Upper lobe of left lung (tissue), 6 donors: ENCODE measurements around the gene ADAMTS16. TPM values are rescaled to one million over a fixed set of nuclear protein-coding genes. Genes with fewer than 3 reads are reported as not detected.

ENCODE experiments used
- ATAC-seq, 2 donors: fragments of 200-7000 bp; cut with Tn5 transposase; one replicate each; pipeline ENCODE4 v1.9.1; 2022; ENCODE audit warnings: mild to moderate bottlenecking in 2 of 2, moderate library complexity in 2 of 2; ENCODE audit not compliant: low FRiP score in 2 of 2
- DNase-seq, 2 donors: peaks; one replicate each; pipeline ENCODE4 v3.0.0-alpha.2; 2019 to 2020
- H3K27ac ChIP-seq, 4 donors: fragments of 200-600 bp; sonication (generic); one replicate each; pipeline ENCODE4 v1.5.1; 2016 to 2019
- H3K27me3 ChIP-seq, 4 donors: fragments of 200-600 bp; sonication (generic); one replicate each; pipeline ENCODE4 v1.5.1; 2017 to 2019
- H3K36me3 ChIP-seq, 4 donors: fragments of 200-600 bp; sonication (generic); one replicate each; pipeline ENCODE4 v1.5.1; 2016 to 2019
- H3K4me1 ChIP-seq, 4 donors: fragments of 200-600 bp; sonication (generic); one replicate each; pipeline ENCODE4 v1.5.1; 2018 to 2019
- H3K4me3 ChIP-seq, 4 donors: fragments of 200-600 bp; sonication (generic); one replicate each; pipeline ENCODE4 v1.5.1; 2017 to 2019; ENCODE audit warnings: mild to moderate bottlenecking in 2 of 4, moderate library complexity in 1 of 4
- H3K9me3 ChIP-seq, 4 donors: fragments of 200-600 bp; sonication (generic); one replicate each; pipeline ENCODE4 v1.5.1; 2018 to 2019
- EP300 ChIP-seq, 4 donors: sonication (generic); formaldehyde crosslinking; IDR thresholded peaks; one replicate each; pipeline ENCODE4 v1.5.1; 2017; ENCODE audit warnings: antibody characterized with exemption in 4 of 4, control low read depth in 2 of 4
- POLR2A ChIP-seq, 4 donors: fragments of 450-650 bp; IDR thresholded peaks; one replicate each; pipeline ENCODE4 v1.5.1; 2016 to 2017; ENCODE audit warnings: antibody characterized with exemption in 4 of 4, mild to moderate bottlenecking in 2 of 4
- POLR2AphosphoS5 ChIP-seq, 2 donors: sonication (generic); formaldehyde crosslinking; IDR thresholded peaks; one replicate each; pipeline ENCODE4 v1.5.1; 2017; ENCODE audit warnings: antibody characterized with exemption in 2 of 2
- WGBS, 2 donors: methylation state at CpG; one replicate each; pipeline ENCODE4 v1.1.5; 2017 to 2018; 5-methylcytosine and 5-hydroxymethylcytosine counted together
- total RNA-seq, 6 donors: library from RNA; depleted of rRNA in 4 of 6; stranded (reverse); fragments of >200 nt in 4 of 6; gene quantifications; one replicate each; pipeline versions ENCODE4 v1.1.0 to v1.2.1, GENCODE V29; 2016 to 2021
- TF ChIP-seq, protein P1 (sequence below), 6 experiments: fragments of 450-650 bp in 4 of 6; fragments of 200-600 bp in 2 of 6; sonication (generic) in 2 of 6; IDR thresholded peaks; one replicate each; pipeline ENCODE4 v1.5.1; 2016 to 2019; ENCODE audit warnings: antibody characterized with exemption in 6 of 6
- donor health status: DM: no; HTN: no; CAD: no; lungs with moderate emphysema.
- donor health status: DM: no; HTN: yes; CAD: no; lungs with severe emphysema.

The ADAMTS16 gene
- total RNA-seq, 6 donors from 2014 or later: 0.29 to 3.0 TPM; not detected in 4

DNA sequence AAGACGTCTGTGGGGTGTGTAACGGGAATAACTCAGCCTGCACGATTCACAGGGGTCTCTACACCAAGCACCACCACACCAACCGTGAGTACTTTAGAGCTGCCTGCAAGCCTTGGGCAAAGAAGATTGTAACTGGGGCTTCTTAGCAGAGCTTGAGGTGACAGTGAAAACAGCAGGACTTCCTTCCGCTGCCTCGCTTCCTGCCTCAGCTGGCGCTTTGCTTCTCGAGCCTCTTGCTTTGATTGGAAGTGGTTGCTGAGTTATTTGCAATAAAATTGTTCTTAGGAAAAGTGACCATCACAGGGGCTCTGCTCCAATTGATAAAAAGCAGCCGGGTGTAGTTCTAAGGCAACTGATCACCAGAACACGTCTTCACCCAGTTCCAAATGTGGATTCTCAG is 99.1 kb downstream of the ADAMTS16 start:
- ATAC-seq: no peak

DNA sequence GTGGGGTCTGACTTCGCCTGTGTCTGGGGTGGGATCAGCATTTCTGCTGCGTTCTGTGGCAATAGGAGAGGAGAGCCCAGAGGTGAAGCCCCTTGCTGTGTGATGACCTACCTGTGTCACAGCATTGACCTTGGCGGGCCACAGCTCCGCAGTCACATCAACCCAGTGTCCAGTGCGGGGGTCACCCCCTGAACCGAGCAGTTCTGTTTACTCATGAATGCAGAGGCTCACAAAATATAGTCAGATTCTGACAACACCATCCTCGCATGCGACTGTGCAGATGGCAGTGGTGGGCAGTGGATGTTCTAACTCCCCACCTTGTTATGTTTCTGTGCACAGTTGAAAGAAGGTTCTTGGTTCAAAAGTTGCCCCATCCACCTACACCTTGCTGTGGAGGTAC is 100.1 kb downstream of the ADAMTS16 start:
- ATAC-seq (no peak), DNase-seq (no peak)
- H3K27ac ChIP-seq: no peak overlapping the region
- 92 to 97% methylated on average over 5 to 8 of the region's 8 CpGs for WGBS, 2 donors
- TF ChIP-seq POLR2AphosphoS5 (IDR thresholded peaks at IDR 0.05): no peak
- no peak for TF ChIP-seq EP300 (IDR thresholded peaks at IDR 0.05)
- TF ChIP-seq, protein P1, sequence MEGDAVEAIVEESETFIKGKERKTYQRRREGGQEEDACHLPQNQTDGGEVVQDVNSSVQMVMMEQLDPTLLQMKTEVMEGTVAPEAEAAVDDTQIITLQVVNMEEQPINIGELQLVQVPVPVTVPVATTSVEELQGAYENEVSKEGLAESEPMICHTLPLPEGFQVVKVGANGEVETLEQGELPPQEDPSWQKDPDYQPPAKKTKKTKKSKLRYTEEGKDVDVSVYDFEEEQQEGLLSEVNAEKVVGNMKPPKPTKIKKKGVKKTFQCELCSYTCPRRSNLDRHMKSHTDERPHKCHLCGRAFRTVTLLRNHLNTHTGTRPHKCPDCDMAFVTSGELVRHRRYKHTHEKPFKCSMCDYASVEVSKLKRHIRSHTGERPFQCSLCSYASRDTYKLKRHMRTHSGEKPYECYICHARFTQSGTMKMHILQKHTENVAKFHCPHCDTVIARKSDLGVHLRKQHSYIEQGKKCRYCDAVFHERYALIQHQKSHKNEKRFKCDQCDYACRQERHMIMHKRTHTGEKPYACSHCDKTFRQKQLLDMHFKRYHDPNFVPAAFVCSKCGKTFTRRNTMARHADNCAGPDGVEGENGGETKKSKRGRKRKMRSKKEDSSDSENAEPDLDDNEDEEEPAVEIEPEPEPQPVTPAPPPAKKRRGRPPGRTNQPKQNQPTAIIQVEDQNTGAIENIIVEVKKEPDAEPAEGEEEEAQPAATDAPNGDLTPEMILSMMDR (IDR thresholded peaks at IDR 0.05): no peak
- no peak for TF ChIP-seq POLR2A (IDR thresholded peaks at IDR 0.05)
- no peaks in the 10 kb centered on the region for H3K27me3 ChIP-seq
- H3K36me3 ChIP-seq: no peaks in the 10 kb centered on the region
- H3K4me3 ChIP-seq: no peak overlapping the region
- H3K4me1 ChIP-seq: no peaks in the 10 kb centered on the region
- no peaks in the 10 kb centered on the region for H3K9me3 ChIP-seq

More for the DNA sequence above, 99.1 kb downstream of the ADAMTS16 start:
- no peaks in the 10 kb centered on the region for H3K27me3 ChIP-seq
- TF ChIP-seq POLR2AphosphoS5 (IDR thresholded peaks at IDR 0.05) (no peak), POLR2A (IDR thresholded peaks at IDR 0.05) (no peak), EP300 (IDR thresholded peaks at IDR 0.05) (no peak)
- TF ChIP-seq, protein P1 (IDR thresholded peaks at IDR 0.05): no peak
- 75 to 84% methylated on average over 10 of the region's 10 CpGs for WGBS, 2 donors
- no peaks in the 10 kb centered on the region for H3K9me3 ChIP-seq
- H3K36me3 ChIP-seq: no peaks in the 10 kb centered on the region
- H3K4me1 ChIP-seq: no peaks in the 10 kb centered on the region
- no peak overlapping the region for H3K27ac ChIP-seq
- no peak for DNase-seq
- no peak overlapping the region for H3K4me3 ChIP-seq

DNA sequence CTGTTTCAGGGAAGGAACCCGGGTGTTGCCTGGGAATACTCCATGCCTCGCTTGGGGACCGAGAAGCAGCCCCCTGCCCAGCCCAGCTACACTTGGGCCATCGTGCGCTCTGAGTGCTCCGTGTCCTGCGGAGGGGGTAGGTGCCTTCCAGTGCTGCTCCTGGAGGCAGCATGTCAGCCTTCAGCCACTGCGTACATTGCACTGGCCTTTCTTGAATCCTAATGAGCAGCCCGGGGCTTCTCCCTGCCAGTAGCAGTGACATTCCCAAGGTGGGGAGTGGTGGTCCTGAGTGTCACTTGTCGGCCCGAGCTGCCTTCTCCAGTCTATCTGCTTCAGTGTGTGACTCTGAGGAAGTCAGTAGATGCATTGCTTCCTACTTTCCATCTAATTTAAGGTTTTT is 101.9 kb downstream of the ADAMTS16 start:
- H3K4me1 ChIP-seq: no peaks in the 10 kb centered on the region
- ATAC-seq: no peak
- no peak overlapping the region for H3K27ac ChIP-seq
- no peaks in the 10 kb centered on the region for H3K36me3 ChIP-seq
- H3K27me3 ChIP-seq: no peaks in the 10 kb centered on the region
- DNase-seq: no peak
- 80 to 86% methylated on average over 10 to 11 of the region's 11 CpGs for WGBS, 2 donors
- H3K9me3 ChIP-seq: no peaks in the 10 kb centered on the region
- no peak overlapping the region for H3K4me3 ChIP-seq
- TF ChIP-seq POLR2AphosphoS5 (IDR thresholded peaks at IDR 0.05): no peak

GRCh38 chr5:5246736-5247135 is 106.6 kb downstream of the ADAMTS16 start:
- Histone ChIP-seq H3K4me1 (no peaks in the 10 kb centered on the region), H3K36me3 (no peaks in the 10 kb centered on the region), H3K4me3 (no peak overlapping the region), H3K27me3 (no peaks in the 10 kb centered on the region), H3K9me3 (no peaks in the 10 kb centered on the region), H3K27ac (no peak overlapping the region)
- no peak for TF ChIP-seq POLR2A (IDR thresholded peaks at IDR 0.05)
- no peak for TF ChIP-seq EP300 (IDR thresholded peaks at IDR 0.05)
- TF ChIP-seq POLR2AphosphoS5 (IDR thresholded peaks at IDR 0.05): no peak
- TF ChIP-seq, protein P1 (IDR thresholded peaks at IDR 0.05): no peak
- ATAC-seq (no peak), DNase-seq (no peak)
- WGBS, 2 donors: 88 to 93% methylated on average over 8 of the region's 8 CpGs

GRCh38 chr5:5250758-5251157 is 110.6 kb downstream of the ADAMTS16 start:
- H3K36me3 ChIP-seq: no peaks in the 10 kb centered on the region
- H3K4me1 ChIP-seq: no peaks in the 10 kb centered on the region
- ATAC-seq (no peak), DNase-seq (no peak)
- no peak for TF ChIP-seq POLR2A (IDR thresholded peaks at IDR 0.05)
- TF ChIP-seq, protein P1 (IDR thresholded peaks at IDR 0.05): no peak
- no peak for TF ChIP-seq POLR2AphosphoS5 (IDR thresholded peaks at IDR 0.05)
- no peak for TF ChIP-seq EP300 (IDR thresholded peaks at IDR 0.05)
- 78 to 91% methylated on average over 6 of the region's 6 CpGs for WGBS, 2 donors
- H3K27me3 ChIP-seq: no peaks in the 10 kb centered on the region
- no peak overlapping the region for H3K4me3 ChIP-seq
- no peak overlapping the region for H3K27ac ChIP-seq
- peaks cover 0 to 6% (median 2%) of the 10 kb centered on the region in 4 donors for H3K9me3 ChIP-seq
